SK-N-SH treated with all-trans-retinoic acid at 6 μM for 48 hours (cell line): ENCODE results near the gene CACNA1C.

ENCODE experiments used
- ATAC-seq: fragments of 200-7000 bp; cut with Tn5 transposase; 3 replicates; pipeline ENCODE4 v1.9.1; 2020; ENCODE audit warnings: mild to moderate bottlenecking, moderate library complexity
- ARNTL ChIP-seq: fragments of 450-650 bp; formaldehyde crosslinking; IDR thresholded peaks from 2 replicates; pipeline ENCODE4 v1.5.0; 2020; ENCODE audit warnings: low read depth, mild to moderate bottlenecking, moderate library complexity, borderline replicate concordance
- BACH2 ChIP-seq: fragments of 250-450 bp; sonication (Bioruptor Pico); IDR thresholded peaks from 2 replicates; pipeline ENCODE4 v1.9.0; 2021; ENCODE audit warnings: mild to moderate bottlenecking, borderline replicate concordance
- CREB5 ChIP-seq: fragments of 250-450 bp; sonication (Bioruptor Pico); IDR thresholded peaks from 2 replicates; pipeline ENCODE4 v1.5.1; 2020; ENCODE audit warnings: low read depth, mild to moderate bottlenecking, moderate library complexity
- ESRRG ChIP-seq: fragments of 250-450 bp; sonication (Bioruptor Pico); IDR thresholded peaks from 2 replicates; pipeline ENCODE4 v1.6.1; 2021; ENCODE audit warnings: mild to moderate bottlenecking
- GLIS3 ChIP-seq: fragments of 250-450 bp; sonication (Bioruptor Pico); IDR thresholded peaks from 2 replicates; pipeline ENCODE4 v1.5.0; 2020; ENCODE audit warnings: mild to moderate bottlenecking, moderate library complexity
- ISL1 ChIP-seq: fragments of 250-450 bp; sonication (Bioruptor Pico); IDR thresholded peaks from 2 replicates; pipeline ENCODE4 v2.1.2; 2022; ENCODE audit warnings: mild to moderate bottlenecking, moderate library complexity
- OSR1 ChIP-seq: fragments of 250-450 bp; sonication (Bioruptor Pico); IDR thresholded peaks from 2 replicates; pipeline ENCODE4 v1.8.0; 2022; ENCODE audit warnings: moderate library complexity, mild to moderate bottlenecking, inconsistent platforms
- PATZ1 ChIP-seq: fragments of 250-450 bp; sonication (Bioruptor Pico); IDR thresholded peaks from 2 replicates; pipeline ENCODE4 v1.8.0; 2020; ENCODE audit warnings: mild to moderate bottlenecking, moderate library complexity, borderline replicate concordance
- POU6F1 ChIP-seq: fragments of 250-450 bp; sonication (Bioruptor Pico); IDR thresholded peaks from 2 replicates; pipeline ENCODE4 v1.8.0; 2021; ENCODE audit warnings: low read depth, mild to moderate bottlenecking, moderate library complexity, borderline replicate concordance
- RARB ChIP-seq: fragments of 250-450 bp; sonication (Bioruptor Pico); IDR thresholded peaks from 2 replicates; pipeline ENCODE4 v1.8.0; 2021; ENCODE audit warnings: mild to moderate bottlenecking, moderate library complexity
- SNAI2 ChIP-seq: fragments of 250-450 bp; sonication (Bioruptor Pico); IDR thresholded peaks from 2 replicates; pipeline ENCODE4 v1.5.0; 2020; ENCODE audit warnings: mild to moderate bottlenecking, moderate library complexity
- TSHZ2 ChIP-seq: fragments of 250-450 bp; sonication (Bioruptor Pico); IDR thresholded peaks from 2 replicates; pipeline ENCODE4 v1.5.0; 2020; ENCODE audit warnings: mild to moderate bottlenecking, moderate library complexity
- ZC3H10 ChIP-seq: fragments of 250-450 bp; sonication (Bioruptor Pico); IDR thresholded peaks from 2 replicates; pipeline ENCODE4 v1.5.1; 2021; ENCODE audit warnings: mild to moderate bottlenecking, moderate library complexity
- ZFP3 ChIP-seq: fragments of 250-450 bp; sonication (Bioruptor Pico); IDR thresholded peaks from 2 replicates; pipeline ENCODE4 v1.5.0; 2020; ENCODE audit warnings: mild to moderate bottlenecking, moderate library complexity
- ZFP30 ChIP-seq: fragments of 450-650 bp; formaldehyde crosslinking; IDR thresholded peaks from 2 replicates; pipeline ENCODE4 v1.5.0; 2022; ENCODE audit warnings: mild to moderate bottlenecking, moderate library complexity
- ZNF565 ChIP-seq: fragments of 450-650 bp; formaldehyde crosslinking; conservative IDR thresholded peaks from 2 replicates; pipeline ENCODE4 v1.5.0; 2020; ENCODE audit warnings: low read depth, mild to moderate bottlenecking, moderate library complexity
- ZNF70 ChIP-seq: fragments of 450-650 bp; formaldehyde crosslinking; IDR thresholded peaks from 2 replicates; pipeline ENCODE4 v1.5.0; 2020; ENCODE audit warnings: mild to moderate bottlenecking, moderate library complexity
- ZNF8 ChIP-seq: fragments of 450-650 bp; formaldehyde crosslinking; IDR thresholded peaks from 2 replicates; pipeline ENCODE4 v1.5.0; 2020; ENCODE audit warnings: mild to moderate bottlenecking, moderate library complexity

CACNA1C gene

GRCh38 chr12:2346416-2346815 is 293.6 kb downstream of the CACNA1C start:
- ATAC-seq: no peak
- TF ChIP-seq RARB (CRISPR knock-in tag): no peak

- no peak for ATAC-seq
- TF ChIP-seq ZNF70 (CRISPR knock-in tag) (no peak), RARB (CRISPR knock-in tag) (no peak), ESRRG (CRISPR knock-in tag) (no peak), ZFP3 (CRISPR knock-in tag) (no peak), ZC3H10 (no peak), ARNTL (CRISPR knock-in tag) (no peak), POU6F1 (no peak), ZFP30 (CRISPR knock-in tag) (no peak), ISL1 (CRISPR knock-in tag) (no peak), ZNF8 (CRISPR knock-in tag) (no peak), GLIS3 (CRISPR knock-in tag) (no peak), ZNF565 (CRISPR knock-in tag) (no peak), OSR1 (CRISPR knock-in tag) (no peak)
Observed at GRCh38 chr12:2347137-2347843, 294.5 kb downstream of the CACNA1C start.

- TF ChIP-seq CREB5 (CRISPR knock-in tag) (no peak), ZNF565 (CRISPR knock-in tag) (no peak), BACH2 (CRISPR knock-in tag) (no peak), ESRRG (CRISPR knock-in tag) (no peak), POU6F1 (no peak), SNAI2 (CRISPR knock-in tag) (no peak), TSHZ2 (CRISPR knock-in tag) (no peak), PATZ1 (CRISPR knock-in tag) (no peak), ZFP30 (CRISPR knock-in tag) (no peak), GLIS3 (CRISPR knock-in tag) (no peak), ARNTL (CRISPR knock-in tag) (no peak), ZFP3 (CRISPR knock-in tag) (no peak), ZC3H10 (no peak), ZNF70 (CRISPR knock-in tag) (no peak)
- ATAC-seq: no peak
Observed at GRCh38 chr12:2347844-2348481, 295.2 kb downstream of the CACNA1C start.
